A673 (cell line): ENCODE results near the gene VWA5B1. TPM values are rescaled to one million over a fixed set of nuclear protein-coding genes. Genes with fewer than 3 reads are reported as not detected.

Source experiments
- BruUV-seq: library from RNA; stranded (reverse); fragments of 400-500 nt; replicated peaks from 2 replicates; lab custom pipeline; 2021; lab: Mats Ljungman, UMichigan
- CTCF ChIA-PET: fragments of 300-600 bp; sonication (Branson Sonifier 250); formaldehyde crosslinking; loops from one replicate; lab custom pipeline; 2022; ENCODE audit warnings: antibody characterized with exemption; lab: Charles Lee
- POLR2A ChIA-PET: fragments of 300-600 bp; sonication (Branson Sonifier 250); formaldehyde crosslinking; loops from one replicate; lab custom pipeline; 2022; ENCODE audit warnings: antibody characterized with exemption; ENCODE audit not compliant: low non-redundant PET; lab: Charles Lee
- DNase-seq: peaks from one replicate; pipeline ENCODE4 v3.0.0-alpha.2; 2015; ENCODE audit warnings: low spot score
- H3K27ac ChIP-seq: fragments of 200-600 bp; sonication (generic); 2 replicates; pipeline ENCODE4 v1.5.1; 2016; ENCODE audit warnings: mixed run types, low read depth, mild to moderate bottlenecking, mixed read lengths, antibody characterized with exemption, low read length; ENCODE audit not compliant: poor library complexity, severe bottlenecking
- H3K27me3 ChIP-seq: fragments of 200-600 bp; sonication (generic); replicated peaks from 2 replicates; pipeline ENCODE4 v1.6.1; 2017; ENCODE audit warnings: mixed run types, low read depth, mild to moderate bottlenecking, mixed read lengths, antibody characterized with exemption, low read length; ENCODE audit not compliant: insufficient read depth, poor library complexity
- H3K36me3 ChIP-seq: fragments of 200-600 bp; sonication (generic); 2 replicates; pipeline ENCODE4 v1.6.1; 2016; ENCODE audit warnings: mixed run types, mild to moderate bottlenecking, mixed read lengths, antibody characterized with exemption, low read length; ENCODE audit not compliant: insufficient read depth, poor library complexity, severe bottlenecking
- H3K4me1 ChIP-seq: fragments of 200-600 bp; sonication (generic); 2 replicates; pipeline ENCODE4 v1.6.1; 2017; ENCODE audit warnings: mixed run types, mild to moderate bottlenecking, mixed read lengths, antibody characterized with exemption, low read length; ENCODE audit not compliant: insufficient read depth, poor library complexity, severe bottlenecking
- H3K4me3 ChIP-seq: fragments of 200-600 bp; sonication (generic); 2 replicates; pipeline ENCODE4 v1.5.1; 2016; ENCODE audit warnings: low read depth, mixed run types, mild to moderate bottlenecking, mixed read lengths, low read length; ENCODE audit not compliant: poor library complexity, severe bottlenecking
- H3K9me3 ChIP-seq: fragments of 200-600 bp; sonication (generic); 2 replicates; pipeline ENCODE4 v1.6.1; 2016; ENCODE audit warnings: mixed run types, low read depth, mild to moderate bottlenecking, mixed read lengths, antibody characterized with exemption, low read length; ENCODE audit not compliant: poor library complexity, severe bottlenecking
- CTCF ChIP-seq: fragments of 300-800, 200-600 bp; sonication (generic); conservative IDR thresholded peaks from 2 replicates; pipeline ENCODE4 v1.5.1; 2017; ENCODE audit warnings: low read depth, mild to moderate bottlenecking, antibody characterized with exemption, low read length, moderate library complexity, mixed read lengths
- EZH2 ChIP-seq: fragments of 200-600 bp; sonication (generic); IDR thresholded peaks from 2 replicates; pipeline ENCODE4 v1.6.1; 2017; ENCODE audit warnings: borderline replicate concordance, low read depth, mild to moderate bottlenecking, mixed read lengths, antibody characterized with exemption, low read length; ENCODE audit not compliant: poor library complexity, severe bottlenecking
- intact Hi-C: fragments of 100-400 bp; cut with micrococcal nuclease; formaldehyde crosslinking; loops from one replicate; pipeline ENCODE4 v1.10.0; 2022; ENCODE audit not compliant: unreplicated experiment
- total RNA-seq: library from RNA; stranded (reverse); gene quantifications from 2 replicates; pipeline ENCODE4 v1.2.3, GENCODE V29; 2021

The VWA5B1 gene
- total RNA-seq, 1 experiment from 2014 or later = not detected

GRCh38 chr1:20259646-20260045 is 31.0 kb upstream of the VWA5B1 start:
- POLR2A ChIA-PET = no interaction called here
- Histone ChIP-seq H3K9me3 (no peaks in the 10 kb centered on the region), H3K36me3 (no peaks in the 10 kb centered on the region), H3K4me1 (no peaks in the 10 kb centered on the region), H3K27me3 (peaks cover 30% of the 10 kb centered on the region), H3K4me3 (no peak overlapping the region), H3K27ac (no peak overlapping the region)
- TF ChIP-seq CTCF (no peak), EZH2 (no peak)
- intact Hi-C loops = no loop called here
- no TSS peak for BruUV-seq
- CTCF ChIA-PET = no interaction called here
- DNase-seq = no peak

- intact Hi-C loops = no loop called here
- Histone ChIP-seq H3K9me3 (no peaks in the 10 kb centered on the region), H3K27me3 (peaks cover 36% of the 10 kb centered on the region), H3K4me1 (no peaks in the 10 kb centered on the region), H3K4me3 (no peak overlapping the region), H3K36me3 (no peaks in the 10 kb centered on the region), H3K27ac (no peak overlapping the region)
- DNase-seq = no peak
- CTCF ChIA-PET = no interaction called here
- POLR2A ChIA-PET = interaction anchor here (0.5 kb wide), 1 partner anchor 305 kb away, joined by 4 read pairs; no protein-coding TSS in a partner anchor
- no TSS peak for BruUV-seq
- TF ChIP-seq CTCF (no peak), EZH2 (no peak)
Measured at GRCh38 chr1:20261095-20261494, 29.6 kb upstream of the VWA5B1 start.

- ChIA-PET CTCF (no interaction called here), POLR2A (no interaction called here)
- no TSS peak for BruUV-seq
- no peaks in the 10 kb centered on the region for H3K9me3 ChIP-seq
- H3K4me1 ChIP-seq = no peaks in the 10 kb centered on the region
- no peaks in the 10 kb centered on the region for H3K36me3 ChIP-seq
- TF ChIP-seq CTCF = no peak
- no peak for TF ChIP-seq EZH2
- H3K27me3 ChIP-seq = peaks cover 31% of the 10 kb centered on the region
- no peak overlapping the region for H3K27ac ChIP-seq
- intact Hi-C loops = no loop called here
- no peak for DNase-seq
- no peak overlapping the region for H3K4me3 ChIP-seq
Measured at GRCh38 chr1:20262810-20263534, 27.7 kb upstream of the VWA5B1 start.
